Left colon (tissue), 2 donors: ENCODE results near the gene RGS17. TPM values are rescaled to one million over a fixed set of nuclear protein-coding genes. Genes with fewer than 3 reads are reported as not detected.
"Not testable (repeated sequence)": the region's sequence is repeated elsewhere in the genome, so short reads cannot be mapped to it uniquely, and the experiment has no call there.

Source experiments
- ATAC-seq: fragments of 200-7000 bp; cut with Tn5 transposase; one replicate; pipeline ENCODE4 v1.9.1; 2020; ENCODE audit warnings: mild to moderate bottlenecking, moderate library complexity
- DNase-seq, 2 donors: peaks; one replicate each; pipeline ENCODE4 v3.0.0-alpha.2; 2020
- intact Hi-C, 2 donors: fragments of 100-400 bp; cut with DNase I in 1 of 2; cut with micrococcal nuclease in 1 of 2; formaldehyde crosslinking; loops; one replicate each; pipeline versions ENCODE4 v1.11.2 to v1.14.0; 2022; cut with DNase I, micrococcal nuclease
- total RNA-seq, 2 donors: library from RNA; stranded (reverse); fragmentation: NEBNext Ultra II Directional; extraction: Animal tissue kit (Norgen Biotek cat#: 25700); gene quantifications; one replicate each; pipeline ENCODE4 v1.2.1, GENCODE V29; 2021
- donor health status: DM: no; HTN: no; CAD: no.
- donor health status: DM: yes; HTN: yes; CAD: no.

RGS17 gene
- total RNA-seq, 2 donors from 2014 or later = 0.40 to 0.61 TPM

DNA sequence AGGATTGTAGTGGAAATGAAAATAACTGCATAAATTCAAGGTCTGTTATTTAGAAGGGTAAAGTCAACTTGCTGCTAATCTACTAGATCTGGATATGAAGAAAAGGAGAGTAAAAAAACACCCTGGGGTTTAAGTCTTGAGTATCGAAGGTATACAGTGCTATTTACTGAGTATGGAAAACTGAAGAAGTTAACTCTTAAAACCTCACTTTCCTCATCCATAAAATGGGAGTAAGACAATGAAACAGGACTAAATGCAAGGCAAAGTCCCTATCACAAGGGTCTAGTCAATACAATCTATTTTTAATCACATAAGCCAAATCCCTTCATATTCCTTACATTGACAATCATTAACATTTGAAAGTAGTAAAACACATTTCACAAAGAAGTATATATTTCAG is 150.4 kb downstream of the RGS17 start:
- intact Hi-C loops = no loop called here
- ATAC-seq = no peak

DNA sequence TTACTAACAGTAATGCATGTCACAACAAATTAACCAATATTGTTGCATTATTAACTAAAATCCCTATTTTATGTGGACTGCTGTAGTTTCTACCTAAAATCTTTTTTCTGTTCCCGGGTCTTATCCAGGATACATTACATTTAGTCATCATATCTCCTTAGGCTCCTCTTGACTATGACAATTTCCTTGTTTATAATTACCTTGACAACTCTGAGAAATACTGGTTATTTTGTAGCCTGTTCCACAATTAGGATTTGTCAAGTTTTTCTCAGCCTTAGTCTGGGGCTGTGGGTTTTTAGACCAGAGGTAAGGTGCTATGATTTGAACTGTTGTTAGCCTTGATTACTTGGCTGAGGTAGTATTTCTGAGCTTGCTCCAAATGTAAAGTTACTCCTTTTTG is 152.0 kb downstream of the RGS17 start:
- ATAC-seq (no peak), DNase-seq (no peak)
- intact Hi-C loops = no loop called here

More for the DNA sequence above, 150.4 kb downstream of the RGS17 start:
- no peak for DNase-seq

DNA sequence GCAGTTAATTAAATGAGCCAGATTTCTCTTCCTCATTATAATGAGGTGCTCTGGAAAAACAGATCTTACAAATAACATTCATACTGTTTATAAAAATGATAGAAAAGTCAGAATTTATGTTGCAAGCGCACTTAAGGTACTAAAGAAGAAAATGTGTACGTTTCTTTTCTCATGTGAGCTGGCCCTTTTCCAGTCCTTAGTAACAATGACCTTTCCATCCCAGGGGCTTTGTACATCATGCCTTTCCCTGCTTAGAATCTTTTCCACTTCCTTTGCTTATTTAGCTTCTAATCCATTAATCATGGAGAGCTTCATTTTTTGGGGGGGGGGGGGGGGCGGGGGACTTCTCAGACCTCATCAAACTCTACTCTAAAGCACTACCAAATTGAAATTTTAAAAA is 153.0 kb downstream of the RGS17 start:
- intact Hi-C loops = no loop called here
- DNase-seq = no peak
- ATAC-seq = no peak

DNA sequence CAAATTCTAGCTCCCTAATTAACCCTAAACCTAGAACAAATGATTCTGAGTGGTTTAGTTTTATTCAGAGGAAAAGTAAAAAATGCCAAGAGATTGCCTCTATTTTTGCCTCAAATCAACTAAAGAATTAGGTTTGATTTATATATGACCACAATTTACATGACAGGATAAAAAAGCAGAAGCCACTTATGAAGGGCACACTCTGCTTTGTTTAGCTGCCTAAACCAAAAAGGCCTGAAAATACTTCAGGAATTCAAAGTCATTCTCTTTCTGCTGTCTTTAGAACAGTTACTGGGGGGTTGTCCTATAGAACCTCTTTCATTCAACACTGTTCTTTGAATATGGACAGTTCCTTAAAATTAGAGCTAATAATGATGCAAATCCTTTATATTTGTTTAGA is 153.5 kb downstream of the RGS17 start:
- intact Hi-C loops = no loop called here
- ATAC-seq (no peak), DNase-seq (no peak)

DNA sequence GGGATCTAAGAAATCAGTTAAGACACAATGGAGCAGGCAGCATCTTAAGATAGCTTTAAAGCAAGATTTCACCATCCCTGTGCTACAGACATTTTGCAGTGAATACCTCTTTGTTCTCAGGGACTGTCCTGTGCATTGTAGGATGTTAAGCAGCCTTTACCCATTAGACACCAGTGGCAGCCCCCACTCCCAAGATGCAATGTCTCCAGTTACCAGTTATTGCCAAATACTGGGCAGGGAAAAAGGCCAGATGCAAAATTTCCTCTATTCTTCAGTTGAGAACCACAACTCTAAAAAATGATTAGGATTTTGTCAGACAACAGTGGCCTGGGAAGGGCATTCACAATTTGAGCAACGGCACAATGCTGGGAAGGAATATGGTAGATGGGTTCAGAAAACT is 154.3 kb downstream of the RGS17 start:
- DNase-seq = no peak
- ATAC-seq = no peak
- intact Hi-C loops = no loop called here

DNA sequence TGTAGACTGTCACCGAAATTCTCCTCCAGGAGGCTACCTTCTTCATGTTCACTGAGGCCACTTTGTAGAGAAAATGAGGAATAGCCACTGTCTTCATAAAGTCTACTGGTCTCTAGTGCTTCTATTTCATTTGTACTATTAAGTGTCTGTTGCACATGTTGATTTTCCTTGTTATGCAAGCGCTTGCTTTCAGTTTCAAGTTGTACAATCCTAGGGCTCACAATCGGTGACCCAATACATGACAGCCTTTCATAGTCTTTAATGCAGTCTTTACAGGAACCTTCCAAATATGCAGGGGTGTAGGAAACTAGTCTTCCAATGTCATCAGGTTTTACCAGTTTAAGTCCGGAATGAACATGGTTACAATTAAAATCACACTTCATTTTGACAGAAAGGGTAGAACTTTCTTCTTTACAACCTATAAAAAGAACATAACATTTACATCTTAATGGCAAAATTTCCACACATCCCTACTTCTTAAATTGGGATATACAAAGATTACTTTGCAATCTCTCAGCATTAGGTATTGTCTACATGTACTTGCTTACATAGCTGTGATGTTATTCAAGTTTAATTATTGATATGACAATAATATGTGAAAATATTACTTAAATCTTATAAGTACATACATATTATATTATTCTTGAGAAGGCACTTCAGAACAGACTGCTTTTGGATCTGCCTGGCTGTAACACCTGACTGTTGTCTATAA is 155.7 kb downstream of the RGS17 start:
- no peak for ATAC-seq
- intact Hi-C loops = no loop called here

DNA sequence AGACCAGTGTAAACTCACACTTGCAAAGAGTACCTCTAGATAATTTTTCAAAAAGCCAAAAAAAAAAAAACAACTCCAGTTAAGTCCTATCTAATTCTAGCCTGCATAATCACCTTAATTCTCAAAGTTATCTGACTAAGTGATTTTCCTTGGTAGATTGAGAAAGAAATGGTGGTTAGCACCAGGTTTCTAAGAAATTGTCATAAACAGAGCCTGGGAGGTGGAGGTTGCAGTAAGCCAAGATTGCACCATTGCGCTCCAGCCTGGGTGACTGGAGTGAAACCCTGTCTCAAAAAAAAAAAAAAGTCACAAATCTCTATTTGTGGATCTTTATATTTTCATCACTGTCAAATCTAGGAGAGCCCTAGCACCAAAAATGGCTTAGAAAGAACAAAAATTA is 157.2 kb downstream of the RGS17 start:
- DNase-seq = no peak
- ATAC-seq = no peak
- intact Hi-C loops = no loop called here

More for the DNA sequence above, 155.7 kb downstream of the RGS17 start:
- no peak for DNase-seq

DNA sequence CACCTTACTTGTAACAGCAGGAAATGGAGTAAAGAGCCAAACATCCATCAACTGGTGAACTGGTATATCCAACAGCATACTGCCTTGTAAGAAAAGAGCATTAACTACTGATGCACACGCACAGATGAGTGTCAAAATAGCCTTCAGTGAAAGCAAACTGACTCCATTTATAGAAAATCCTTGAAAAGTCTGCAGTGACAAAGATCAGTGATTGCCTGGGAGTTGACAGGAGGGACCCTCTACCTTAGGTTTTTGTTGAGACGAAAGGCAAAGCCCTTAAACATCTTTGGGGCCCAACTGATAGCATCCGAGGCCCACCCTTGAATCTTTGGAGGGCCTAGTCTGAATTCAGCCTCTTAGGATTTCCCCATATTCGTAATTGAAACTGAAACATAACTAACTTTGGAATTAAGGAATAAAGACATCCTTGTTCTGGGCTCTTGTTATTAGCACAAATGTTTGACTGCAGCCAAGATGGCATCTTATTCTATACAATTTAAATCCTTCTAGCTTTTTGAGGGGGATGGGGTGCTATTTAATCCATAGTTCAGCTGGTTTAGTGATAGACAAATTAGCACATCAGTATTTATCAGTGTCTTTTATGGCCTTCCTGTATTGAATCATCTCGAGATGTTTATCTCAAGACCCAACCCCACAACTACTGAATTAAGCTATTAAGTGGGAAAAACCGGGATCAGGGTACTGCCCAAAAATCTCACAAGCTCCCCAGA is 161.2 kb downstream of the RGS17 start:
- intact Hi-C loops = no loop called here
- ATAC-seq = no peak
- DNase-seq = no peak

DNA sequence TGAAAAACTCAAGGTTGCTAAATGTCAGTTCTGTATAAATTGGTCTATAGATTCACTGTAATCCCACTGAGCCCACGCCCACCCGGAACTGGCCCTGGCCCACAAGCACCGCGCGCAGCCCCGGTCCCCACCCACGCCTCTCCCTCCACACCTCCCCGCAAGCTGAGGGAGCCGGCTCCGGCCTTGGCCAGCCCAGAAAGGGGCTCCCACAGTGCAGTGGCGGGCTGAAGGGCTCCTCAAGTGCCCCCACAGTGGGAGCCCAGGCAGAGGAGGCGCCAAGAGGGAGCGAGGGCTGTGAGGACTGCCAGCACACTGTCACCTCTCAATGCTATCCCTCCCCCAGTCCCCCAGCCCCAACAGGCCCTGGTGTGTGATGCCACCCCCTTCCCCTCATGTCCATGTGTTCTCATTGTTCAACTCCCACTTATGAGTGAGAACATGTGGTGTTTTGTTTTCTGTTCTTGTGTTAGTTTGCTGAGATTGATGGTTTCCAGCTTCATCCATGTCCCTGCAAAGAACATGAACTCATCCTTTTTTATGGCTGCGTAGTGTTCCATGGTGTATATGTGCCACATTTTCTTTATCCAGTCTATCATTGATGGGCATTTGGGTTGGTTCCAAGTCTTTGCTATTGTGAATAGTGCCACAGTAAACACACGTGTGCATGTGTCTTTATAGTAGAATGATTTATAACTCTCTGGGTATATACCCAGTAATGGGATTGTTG is 164.8 kb downstream of the RGS17 start:
- intact Hi-C loops, ATAC-seq, DNase-seq: not testable (repeated sequence)

DNA sequence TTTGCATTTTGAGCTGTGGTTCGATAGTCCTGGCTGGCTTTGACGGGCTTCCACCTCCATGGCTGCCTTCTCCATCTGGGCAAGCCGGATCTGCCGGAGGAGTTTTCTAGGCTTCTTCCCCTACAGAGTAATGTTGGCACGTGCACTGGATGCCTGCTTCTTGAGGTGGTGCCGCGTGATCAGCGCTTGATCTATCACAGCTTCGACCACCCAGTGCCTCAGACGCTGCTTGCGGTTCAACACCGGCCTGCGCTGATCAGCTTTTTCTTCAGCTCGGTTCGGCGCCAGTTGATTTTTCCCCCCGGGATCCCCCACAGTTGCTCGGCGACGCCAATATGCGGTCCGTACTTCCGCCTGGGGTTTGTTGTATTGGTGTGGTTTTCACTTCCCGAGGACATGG is 171.7 kb downstream of the RGS17 start:
- no peak for DNase-seq
- ATAC-seq = no peak
- intact Hi-C loops = no loop called here

DNA sequence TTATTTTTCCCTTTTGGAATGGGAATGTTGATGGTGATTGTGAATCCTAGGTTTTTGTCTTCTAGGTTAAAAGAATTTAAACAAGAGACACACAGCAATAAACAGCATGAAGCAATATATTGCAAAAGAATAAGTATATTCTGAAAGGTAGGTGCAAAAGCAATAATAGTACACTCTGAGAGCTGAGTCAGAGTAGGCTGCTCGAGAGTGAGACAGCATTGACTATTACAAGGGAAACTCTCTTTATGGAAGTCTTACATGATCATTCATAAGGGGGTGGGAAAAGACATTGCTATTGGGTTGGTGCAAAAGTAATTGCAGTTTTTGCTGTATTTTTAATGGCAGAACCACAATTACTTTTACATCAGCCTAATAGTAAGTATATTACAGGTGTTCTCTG is 173.3 kb downstream of the RGS17 start:
- intact Hi-C loops = no loop called here
- no peak for DNase-seq
- no peak for ATAC-seq

Other genes starting within 250 kb of the RGS17 start
- gene FBXO5, start 148.2 kb downstream of the RGS17 start, total RNA-seq = 1 to 10 TPM; 3.7 to 4.5 TPM
- 10 to 100 TPM; 18.5 to 25.2 TPM for gene MTRF1L, start 128.6 kb downstream of the RGS17 start, total RNA-seq